ENCODE data around the gene TNFRSF21.

The TNFRSF21 gene

DNA sequence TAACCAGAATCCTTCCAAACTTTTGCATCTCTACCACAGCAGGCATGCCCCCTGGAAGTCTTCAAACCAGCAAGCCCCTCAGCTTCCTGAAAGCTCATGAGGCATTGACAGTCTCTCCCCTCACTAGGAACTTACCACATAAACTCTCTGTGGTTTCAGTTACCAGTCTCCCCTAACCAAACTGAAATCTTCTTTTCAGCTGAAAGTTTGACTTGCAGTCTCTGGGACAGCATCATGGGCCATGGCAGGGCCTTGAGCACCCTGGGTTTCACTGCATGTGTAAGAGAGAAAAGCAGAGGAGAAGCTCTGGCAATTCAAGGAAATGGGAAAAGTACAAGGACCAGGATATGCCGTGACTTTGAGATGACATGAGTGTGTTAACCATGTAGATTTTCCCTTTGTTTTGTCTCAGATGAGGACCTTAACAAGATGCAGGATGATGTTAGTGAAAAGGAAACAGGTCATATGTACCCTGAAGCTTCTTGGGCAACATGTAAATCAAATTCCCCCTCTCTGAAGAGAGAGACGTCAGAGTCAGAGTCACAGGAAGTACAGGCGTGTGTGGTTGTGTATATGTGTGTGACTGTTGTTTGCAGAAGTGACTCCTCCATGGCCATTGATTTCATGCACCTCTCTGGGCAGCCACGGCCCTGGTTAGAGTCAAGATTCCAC is 106.3 kb downstream of the TNFRSF21 start:
- DNase-seq = no peak

DNA sequence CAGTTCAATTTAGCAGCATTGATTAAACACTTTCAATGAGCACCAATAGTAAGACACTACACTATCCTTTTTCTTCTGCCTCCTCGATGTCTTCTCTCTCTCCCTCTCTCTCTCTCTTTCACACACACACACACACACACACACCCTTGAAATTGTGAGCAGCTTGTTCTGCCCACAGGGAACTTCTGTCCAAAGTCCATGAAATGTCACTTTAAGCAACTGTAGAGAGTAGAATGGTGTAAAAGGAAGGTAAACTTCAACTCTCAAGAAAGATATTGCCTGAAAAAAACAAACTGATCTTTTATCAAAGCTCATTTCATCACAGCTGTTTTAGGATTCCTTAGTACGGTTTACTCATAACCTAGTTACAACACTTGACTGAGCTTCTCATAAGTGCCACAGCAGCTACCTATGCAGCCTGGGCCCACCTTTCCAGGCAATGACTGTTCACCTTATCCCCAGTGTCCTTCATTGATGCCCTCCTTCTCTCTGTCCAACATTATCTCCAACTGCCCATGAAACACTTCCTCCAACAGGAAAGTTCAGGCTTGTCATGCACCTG is 107.0 kb downstream of the TNFRSF21 start:
- no peak for DNase-seq

DNA sequence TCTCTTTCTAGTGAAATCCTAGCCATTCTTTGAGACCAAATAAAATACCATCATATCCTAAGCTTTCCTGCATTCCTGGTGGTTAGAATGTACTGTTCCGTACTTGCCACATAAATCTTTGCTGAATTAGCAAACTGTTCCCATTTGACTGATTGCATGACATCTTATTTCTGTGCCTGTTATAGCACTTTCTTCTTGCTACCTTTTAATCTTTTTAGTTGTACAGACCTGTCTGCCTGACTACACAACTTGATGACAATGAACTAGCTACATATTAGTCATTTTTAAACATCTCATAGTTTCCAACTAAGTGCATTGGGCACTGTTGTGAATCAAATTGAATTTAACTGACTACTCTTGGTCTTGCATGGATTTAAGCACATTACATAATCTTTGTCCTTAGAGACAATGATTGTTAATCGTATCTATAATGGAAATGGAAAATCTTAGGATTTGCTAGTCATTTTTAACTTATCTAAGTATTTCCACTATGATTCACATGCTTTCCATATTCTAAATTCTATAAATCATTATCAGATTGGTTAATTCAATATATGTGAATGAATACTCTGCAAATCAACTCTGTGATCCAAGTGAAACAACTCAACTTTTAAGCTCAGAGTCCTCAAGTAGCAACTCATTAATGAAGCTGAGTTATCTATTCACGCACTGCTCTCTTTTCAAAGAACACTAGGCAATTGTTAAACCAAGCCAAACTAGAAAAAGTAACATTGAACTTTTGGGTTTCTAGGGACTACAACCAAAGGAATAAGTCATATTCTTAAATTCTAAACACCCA is 109.0 kb downstream of the TNFRSF21 start:
- no peak for DNase-seq

DNA sequence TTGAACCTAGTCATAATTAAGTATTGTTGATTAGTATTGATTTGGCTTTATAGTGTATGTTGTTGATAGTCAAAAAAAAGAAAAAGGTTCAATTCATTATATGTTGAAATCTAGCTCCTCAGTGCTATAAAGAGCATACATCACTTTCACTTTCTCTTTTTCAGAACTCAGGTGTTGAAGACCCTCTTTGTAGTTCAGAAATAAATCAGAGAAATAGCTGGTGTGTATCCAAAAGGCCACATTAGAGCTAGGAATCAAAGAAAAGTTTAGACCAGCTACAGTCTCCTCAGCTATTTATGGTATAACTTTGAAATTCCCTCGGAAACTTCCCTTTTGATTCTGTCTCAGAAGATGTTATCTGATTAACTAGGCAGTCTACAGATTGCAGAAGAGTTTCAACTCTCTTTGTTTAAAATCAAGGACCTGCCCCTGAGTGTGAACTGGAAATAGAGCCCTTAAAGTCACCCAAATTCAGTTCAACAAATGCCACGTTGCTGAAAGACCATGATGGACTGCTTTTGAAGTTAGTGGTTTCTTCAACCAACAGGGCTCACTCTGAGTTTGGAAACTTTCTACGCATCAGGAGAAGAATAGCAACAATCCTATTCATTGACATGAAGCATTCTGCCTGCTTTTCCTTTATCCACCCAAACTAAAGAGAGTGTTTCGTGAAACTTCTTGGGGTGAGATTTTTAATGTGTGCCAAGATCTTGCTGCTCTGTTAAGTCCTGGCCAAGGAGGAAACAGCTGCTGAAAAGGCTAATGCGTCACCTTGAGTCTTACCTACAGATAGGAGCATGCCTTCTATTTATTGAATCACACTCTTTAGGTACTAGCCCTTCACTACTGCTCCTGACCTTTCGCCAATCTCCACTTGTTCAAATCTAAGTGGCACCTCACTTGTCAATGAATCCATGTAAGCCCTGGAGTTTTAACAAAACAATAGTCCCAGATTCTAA is 111.7 kb downstream of the TNFRSF21 start:
- DNase-seq = no peak

DNA sequence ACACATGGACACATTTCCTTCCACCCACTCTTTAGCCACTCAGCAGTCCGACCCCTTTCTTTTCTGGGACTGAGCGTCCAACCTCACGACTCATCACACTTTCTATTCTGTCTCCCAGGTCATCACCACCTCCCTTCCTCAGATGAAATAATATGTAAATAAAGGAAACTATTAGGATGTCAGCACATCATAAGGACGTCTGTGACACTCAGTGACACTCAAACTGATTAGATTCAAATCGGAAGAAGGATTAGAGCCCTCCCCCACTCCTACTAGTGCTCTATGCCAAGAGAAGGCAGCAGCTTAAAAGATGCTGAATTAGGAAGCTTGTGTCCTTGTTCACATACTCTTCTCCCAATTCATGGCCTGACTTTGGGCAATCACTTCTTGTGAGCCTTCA is 113.6 kb downstream of the TNFRSF21 start:
- DNase-seq = no peak

DNA sequence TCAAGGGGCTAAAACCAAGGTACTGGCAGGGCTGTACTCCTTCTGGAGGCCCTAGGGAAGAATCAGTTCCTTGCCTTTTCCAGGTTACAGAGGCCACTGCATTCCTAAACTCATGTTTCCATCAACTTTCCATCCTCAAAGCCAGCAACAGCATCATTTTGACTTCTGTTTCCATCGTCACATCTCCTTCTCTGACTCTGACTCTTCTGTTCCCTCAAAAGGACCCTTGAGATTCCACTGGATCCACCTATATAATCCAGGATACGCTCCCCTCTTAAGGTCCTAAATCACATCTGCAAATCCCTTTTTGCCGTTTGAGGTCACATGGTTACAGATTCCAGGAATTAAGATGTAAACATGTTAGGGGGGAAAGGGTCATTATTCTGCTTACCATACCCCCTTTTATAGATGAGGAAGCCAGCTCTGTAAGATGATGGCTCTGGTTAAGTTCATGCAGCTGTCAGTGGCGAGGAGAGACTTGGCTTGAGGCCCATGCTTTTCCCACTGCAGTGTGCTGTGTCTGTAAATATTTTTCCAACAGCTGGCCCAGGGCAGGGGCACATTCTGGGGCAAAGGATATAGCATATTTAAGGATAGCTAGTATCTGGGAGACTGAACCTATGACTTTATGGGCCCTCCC is 114.6 kb downstream of the TNFRSF21 start:
- DNase-seq = no peak

DNA sequence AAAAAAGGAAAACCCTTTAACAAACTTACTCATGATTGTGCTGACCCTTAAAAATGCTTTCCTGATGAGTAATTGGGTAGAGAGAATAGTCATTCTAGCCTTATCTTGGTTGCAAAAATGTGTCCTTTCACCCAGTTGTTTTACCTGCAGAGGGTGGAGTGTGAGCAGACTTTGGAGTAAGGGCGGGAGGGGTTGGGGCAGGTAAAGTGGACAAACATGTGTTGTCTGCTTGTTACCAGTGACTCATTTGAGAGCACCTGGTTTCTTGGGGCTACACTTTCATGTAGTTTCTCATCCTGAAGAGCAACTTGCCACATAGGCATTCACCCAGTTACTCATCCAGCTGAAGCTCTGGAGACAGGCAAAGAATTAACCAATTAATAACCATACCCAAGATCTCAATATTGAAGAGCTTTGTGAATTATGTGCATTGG is 121.1 kb downstream of the TNFRSF21 start:
- DNase-seq = no peak

DNA sequence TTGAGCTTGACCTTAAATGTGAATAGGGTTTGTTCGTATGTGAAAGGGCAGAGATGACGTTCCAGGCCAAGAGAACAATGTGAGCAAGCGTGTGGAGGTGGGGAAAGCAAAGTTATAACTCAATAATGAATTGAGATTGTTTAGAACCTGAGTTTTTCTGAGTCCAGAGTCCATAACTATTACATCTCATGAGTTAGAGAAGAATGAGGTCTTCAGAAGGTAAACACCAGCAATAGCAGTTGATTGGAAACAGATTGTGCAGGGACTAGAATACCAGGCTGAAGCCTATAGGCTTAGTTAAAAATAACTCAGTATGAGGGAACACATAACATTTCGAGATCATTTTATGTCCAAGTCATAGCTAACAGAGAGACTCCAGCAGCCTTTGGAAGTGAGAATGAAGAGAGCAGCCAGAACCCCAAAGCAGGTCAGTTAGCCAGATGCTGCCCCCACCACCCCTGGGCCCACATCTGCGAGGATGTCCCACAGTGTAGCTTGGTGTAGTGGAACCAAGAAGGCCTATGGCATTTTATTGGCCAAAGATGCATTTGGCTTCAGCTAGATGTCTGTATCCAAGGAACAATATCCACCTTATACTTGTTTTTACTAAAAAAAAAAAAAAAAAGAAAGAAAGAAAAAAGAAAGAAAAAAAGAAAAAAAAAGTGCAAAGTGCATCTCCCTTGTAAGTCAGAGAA is 121.7 kb downstream of the TNFRSF21 start:
- no peak for DNase-seq

DNA sequence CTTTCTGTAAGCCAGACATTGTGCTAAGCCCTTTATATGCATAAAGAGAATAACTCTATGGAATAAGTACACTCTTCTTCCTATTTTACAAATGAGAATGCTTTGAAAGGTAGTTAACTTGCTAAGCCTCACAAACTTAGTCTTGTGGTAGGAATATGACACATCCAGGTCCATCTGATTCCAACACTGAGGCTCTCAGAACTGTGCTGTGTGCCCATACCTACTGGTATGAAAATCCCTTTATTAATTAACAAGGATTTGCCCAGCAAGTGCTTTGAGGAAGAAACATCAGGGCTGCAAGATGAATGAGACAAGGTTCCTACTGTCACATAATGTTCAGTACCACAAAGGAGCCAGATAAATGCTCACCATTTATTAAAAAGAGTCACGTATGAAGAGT is 122.6 kb downstream of the TNFRSF21 start:
- DNase-seq = no peak

DNA sequence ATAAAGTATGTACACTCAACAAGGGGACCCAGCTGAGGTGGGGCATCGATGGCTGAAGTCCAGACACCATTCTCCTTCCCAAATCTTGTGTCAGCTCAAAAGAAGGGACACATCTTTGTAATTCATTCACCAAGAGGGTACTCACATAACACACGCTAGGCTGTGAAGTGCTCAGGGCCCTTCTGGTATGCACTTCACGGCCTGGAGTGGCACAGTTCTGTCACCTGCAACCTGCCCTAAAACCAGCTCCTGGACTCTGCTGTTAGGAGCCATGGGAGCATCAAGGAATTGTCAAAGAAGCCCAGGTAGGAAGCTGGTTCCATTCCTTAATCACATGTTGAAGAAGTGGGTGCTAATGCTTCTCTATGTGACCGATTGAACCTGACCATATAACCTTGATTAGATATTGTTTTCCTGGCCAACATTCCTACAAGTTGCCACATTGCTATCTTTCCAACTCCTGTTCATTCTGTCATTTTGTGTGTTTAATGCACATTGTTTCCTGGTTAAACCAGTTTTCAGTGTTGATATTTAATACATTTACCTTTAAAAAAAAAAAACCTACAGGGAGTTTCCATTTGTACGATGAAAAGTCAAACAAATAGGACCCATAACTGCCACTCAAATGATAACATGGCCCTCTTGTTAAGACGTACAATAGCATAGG is 127.3 kb downstream of the TNFRSF21 start:
- no peak for DNase-seq

DNA sequence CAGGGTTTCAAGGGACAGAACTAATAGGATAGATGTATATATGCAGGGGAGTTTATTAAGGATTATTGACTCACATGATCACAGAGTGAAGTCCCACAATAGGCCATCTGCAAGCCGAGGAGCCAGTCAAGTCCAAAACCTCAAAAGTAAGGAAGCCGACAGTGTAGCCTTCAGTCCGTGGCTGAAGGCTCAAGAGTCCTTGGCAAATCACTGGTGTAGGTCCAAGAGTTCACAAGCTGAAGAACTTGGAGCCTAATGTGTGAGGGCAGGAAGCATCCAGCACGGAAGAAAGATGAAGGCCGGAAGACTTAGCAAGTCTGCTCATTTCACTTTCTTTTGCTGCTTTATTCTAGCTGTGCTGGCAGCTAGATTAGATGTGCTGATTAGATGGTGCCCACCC is 128.0 kb downstream of the TNFRSF21 start:
- DNase-seq = no peak
